ENCODE results near the gene C10orf90.

Gene C10orf90

GRCh38 chr10:126458466-126458865 lies 212.0 kb downstream of the C10orf90 start:
- no peak for DNase-seq
- in situ Hi-C loops (cut with MboI; ENCODE audit: low pct_unique_long_range_greater_than_20kb, low sequenced_read_pairs), result no loop called here

- no peak for DNase-seq
- in situ Hi-C loops (cut with MboI; ENCODE audit: low pct_unique_long_range_greater_than_20kb, low sequenced_read_pairs), result no loop called here
Measured at GRCh38 chr10:126456632-126457031, 213.9 kb downstream of the C10orf90 start.

GRCh38 chr10:126455766-126456405 lies 214.6 kb downstream of the C10orf90 start:
- in situ Hi-C loops (cut with MboI; ENCODE audit: low pct_unique_long_range_greater_than_20kb, low sequenced_read_pairs), result no loop called here
- no peak for DNase-seq

- in situ Hi-C loops (cut with MboI; ENCODE audit: low pct_unique_long_range_greater_than_20kb, low sequenced_read_pairs), result no loop called here
- no peak for DNase-seq
Measured at GRCh38 chr10:126455036-126455765, 215.3 kb downstream of the C10orf90 start.

GRCh38 chr10:126454045-126454751 lies 216.3 kb downstream of the C10orf90 start:
- in situ Hi-C loops (cut with MboI; ENCODE audit: low pct_unique_long_range_greater_than_20kb, low sequenced_read_pairs), result no loop called here
- DNase-seq, result no peak

- DNase-seq, result no peak
- in situ Hi-C loops (cut with MboI; ENCODE audit: low pct_unique_long_range_greater_than_20kb, low sequenced_read_pairs), result no loop called here
Measured at GRCh38 chr10:126452245-126452644, 218.2 kb downstream of the C10orf90 start.

GRCh38 chr10:126448091-126448490 lies 222.4 kb downstream of the C10orf90 start:
- no peak for DNase-seq
- in situ Hi-C loops (cut with MboI; ENCODE audit: low pct_unique_long_range_greater_than_20kb, low sequenced_read_pairs), result no loop called here

- in situ Hi-C loops (cut with MboI; ENCODE audit: low pct_unique_long_range_greater_than_20kb, low sequenced_read_pairs), result no loop called here
Measured at GRCh38 chr10:126439942-126440341, 230.6 kb downstream of the C10orf90 start.

GRCh38 chr10:126438407-126438783 lies 232.1 kb downstream of the C10orf90 start:
- in situ Hi-C loops (cut with MboI; ENCODE audit: low pct_unique_long_range_greater_than_20kb, low sequenced_read_pairs), result no loop called here
- DNase-seq, result no peak

More at GRCh38 chr10:126439942-126440341, 230.6 kb downstream of the C10orf90 start:
- no peak for DNase-seq

- no peak for DNase-seq
- in situ Hi-C loops (cut with MboI; ENCODE audit: low pct_unique_long_range_greater_than_20kb, low sequenced_read_pairs), result no loop called here
Measured at GRCh38 chr10:126437635-126438406, 232.7 kb downstream of the C10orf90 start.

GRCh38 chr10:126434235-126434634 lies 236.3 kb downstream of the C10orf90 start:
- no peak for DNase-seq
- in situ Hi-C loops (cut with MboI; ENCODE audit: low pct_unique_long_range_greater_than_20kb, low sequenced_read_pairs), result no loop called here

- in situ Hi-C loops (cut with MboI; ENCODE audit: low pct_unique_long_range_greater_than_20kb, low sequenced_read_pairs), result no loop called here
- no peak for DNase-seq
Measured at GRCh38 chr10:126433351-126433750, 237.1 kb downstream of the C10orf90 start.

GRCh38 chr10:126432507-126432906 lies 238.0 kb downstream of the C10orf90 start:
- no peak for DNase-seq
- in situ Hi-C loops (cut with MboI; ENCODE audit: low pct_unique_long_range_greater_than_20kb, low sequenced_read_pairs), result no loop called here

GRCh38 chr10:126431816-126432215 lies 238.7 kb downstream of the C10orf90 start:
- DNase-seq, result no peak
- in situ Hi-C loops (cut with MboI; ENCODE audit: low pct_unique_long_range_greater_than_20kb, low sequenced_read_pairs), result no loop called here

GRCh38 chr10:126430512-126430911 lies 240.0 kb downstream of the C10orf90 start:
- in situ Hi-C loops (cut with MboI; ENCODE audit: low pct_unique_long_range_greater_than_20kb, low sequenced_read_pairs), result no loop called here
- no peak for DNase-seq

GRCh38 chr10:126429275-126429674 lies 241.2 kb downstream of the C10orf90 start:
- in situ Hi-C loops (cut with MboI; ENCODE audit: low pct_unique_long_range_greater_than_20kb, low sequenced_read_pairs), result no loop called here

GRCh38 chr10:126425489-126426065 lies 244.9 kb downstream of the C10orf90 start:
- DNase-seq, result no peak
- in situ Hi-C loops (cut with MboI; ENCODE audit: low pct_unique_long_range_greater_than_20kb, low sequenced_read_pairs), result no loop called here

More at GRCh38 chr10:126429275-126429674, 241.2 kb downstream of the C10orf90 start:
- DNase-seq, result no peak

- in situ Hi-C loops (cut with MboI; ENCODE audit: low pct_unique_long_range_greater_than_20kb, low sequenced_read_pairs), result no loop called here
- no peak for DNase-seq
Measured at GRCh38 chr10:126425032-126425431, 245.5 kb downstream of the C10orf90 start.
